Measurements from ENCODE around the gene MTSS2. TPM values are rescaled to one million over a fixed set of nuclear protein-coding genes. Genes with fewer than 3 reads are reported as not detected.

The MTSS2 gene
- total RNA-seq, 1 donor = 24.0 TPM

- H3K4me3 ChIP-seq (ENCODE audit: low read depth, low read length) = no peak overlapping the region
- no peak for DNase-seq (ENCODE audit: low read depth)
- TF ChIP-seq CTCF (IDR thresholded peaks at IDR 0.05; ENCODE audit: insufficient read depth, low read length) = no peak
Observed at GRCh38 chr16:70713824-70714223, 28.0 kb upstream of the MTSS2 start.

GRCh38 chr16:70713342-70713741 is 27.5 kb upstream of the MTSS2 start:
- H3K4me3 ChIP-seq (ENCODE audit: low read depth, low read length) = no peak overlapping the region
- no peak for DNase-seq (ENCODE audit: low read depth)
- no peak for TF ChIP-seq CTCF (IDR thresholded peaks at IDR 0.05; ENCODE audit: insufficient read depth, low read length)

GRCh38 chr16:70712942-70713341 is 27.1 kb upstream of the MTSS2 start:
- no peak overlapping the region for H3K4me3 ChIP-seq (ENCODE audit: low read depth, low read length)
- no peak for DNase-seq (ENCODE audit: low read depth)
- no peak for TF ChIP-seq CTCF (IDR thresholded peaks at IDR 0.05; ENCODE audit: insufficient read depth, low read length)

- DNase-seq (ENCODE audit: low read depth) = no peak
- no peak for TF ChIP-seq CTCF (IDR thresholded peaks at IDR 0.05; ENCODE audit: insufficient read depth, low read length)
- H3K4me3 ChIP-seq (ENCODE audit: low read depth, low read length) = no peak overlapping the region
Observed at GRCh38 chr16:70712359-70712758, 26.5 kb upstream of the MTSS2 start.

DNA sequence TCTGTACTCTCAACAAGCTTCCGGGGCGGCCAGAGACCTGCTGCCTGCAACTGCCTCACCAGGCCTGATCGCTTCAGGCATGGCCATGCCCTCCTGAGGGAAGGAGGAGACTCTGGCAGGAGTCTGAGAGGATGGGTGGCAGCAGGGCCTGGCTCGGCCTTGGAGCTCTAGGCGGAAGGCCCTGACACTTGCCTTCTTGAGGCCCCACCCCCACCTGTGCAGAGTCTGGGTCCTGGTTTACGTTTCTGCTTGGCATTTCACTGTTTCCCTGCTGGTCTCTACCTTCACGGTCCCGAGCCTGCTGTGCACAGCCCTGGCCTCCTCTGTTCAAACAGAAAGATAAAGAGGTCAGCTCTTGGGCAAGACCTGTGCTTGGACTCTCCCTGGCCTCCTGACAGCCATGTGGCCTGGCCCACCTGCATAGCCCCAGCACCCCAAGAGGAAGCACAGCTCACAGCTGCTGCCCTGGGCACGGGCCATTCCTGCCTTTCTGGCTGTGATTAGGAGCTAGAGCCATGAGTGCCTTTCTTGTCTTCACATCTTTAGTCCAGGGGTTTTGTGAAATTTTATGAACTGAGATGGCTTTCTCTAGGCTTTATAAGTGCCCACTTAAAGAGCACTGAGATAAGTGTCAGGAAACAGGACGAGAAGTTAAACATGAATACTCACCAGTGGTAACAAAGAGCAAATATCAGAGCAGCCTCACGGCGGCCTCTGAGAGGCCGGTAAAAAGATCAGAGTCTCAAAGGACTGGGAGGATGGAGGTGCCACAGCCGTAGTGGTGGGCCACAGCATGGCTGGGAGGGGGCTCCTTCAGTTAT is 25.6 kb upstream of the MTSS2 start:
- DNase-seq (ENCODE audit: low read depth) = no peak
- H3K4me3 ChIP-seq (ENCODE audit: low read depth, low read length) = no peak overlapping the region
- TF ChIP-seq CTCF (IDR thresholded peaks at IDR 0.05; ENCODE audit: insufficient read depth, low read length) = no peak

- no peak for DNase-seq (ENCODE audit: low read depth)
- no peak for TF ChIP-seq CTCF (IDR thresholded peaks at IDR 0.05; ENCODE audit: insufficient read depth, low read length)
Observed at GRCh38 chr16:70710422-70711210, 24.8 kb upstream of the MTSS2 start.

More at GRCh38 chr16:70710422-70711210, 24.8 kb upstream of the MTSS2 start:
- H3K4me3 ChIP-seq (ENCODE audit: low read depth, low read length) = no peak overlapping the region
